Retinal pigment epithelial cell (primary cell): ENCODE measurements around the gene PDE4D.

Experiments used
- DNase-seq: peaks from one replicate; pipeline ENCODE4 v3.0.0-alpha.2; 2010; ENCODE audit warnings: low read depth
- H3K4me3 ChIP-seq: 2 replicates; pipeline ENCODE4 v1.5.1; 2011; ENCODE audit warnings: mild to moderate bottlenecking, low read length, control low read depth, moderate library complexity
- CTCF ChIP-seq: conservative IDR thresholded peaks from 2 replicates; pipeline ENCODE4 v1.5.1; 2011; ENCODE audit warnings: low read depth, low read length, control low read depth, inconsistent platforms

The PDE4D gene

GRCh38 chr5:58940446-58940845, 953.1 kb downstream of the PDE4D start:
- no peak for TF ChIP-seq CTCF
- H3K4me3 ChIP-seq = no peak overlapping the region
- peak; percentile 63 for DNase-seq

GRCh38 chr5:58939664-58940063, 953.9 kb downstream of the PDE4D start:
- no peak overlapping the region for H3K4me3 ChIP-seq
- TF ChIP-seq CTCF = no peak
- no peak for DNase-seq

DNA sequence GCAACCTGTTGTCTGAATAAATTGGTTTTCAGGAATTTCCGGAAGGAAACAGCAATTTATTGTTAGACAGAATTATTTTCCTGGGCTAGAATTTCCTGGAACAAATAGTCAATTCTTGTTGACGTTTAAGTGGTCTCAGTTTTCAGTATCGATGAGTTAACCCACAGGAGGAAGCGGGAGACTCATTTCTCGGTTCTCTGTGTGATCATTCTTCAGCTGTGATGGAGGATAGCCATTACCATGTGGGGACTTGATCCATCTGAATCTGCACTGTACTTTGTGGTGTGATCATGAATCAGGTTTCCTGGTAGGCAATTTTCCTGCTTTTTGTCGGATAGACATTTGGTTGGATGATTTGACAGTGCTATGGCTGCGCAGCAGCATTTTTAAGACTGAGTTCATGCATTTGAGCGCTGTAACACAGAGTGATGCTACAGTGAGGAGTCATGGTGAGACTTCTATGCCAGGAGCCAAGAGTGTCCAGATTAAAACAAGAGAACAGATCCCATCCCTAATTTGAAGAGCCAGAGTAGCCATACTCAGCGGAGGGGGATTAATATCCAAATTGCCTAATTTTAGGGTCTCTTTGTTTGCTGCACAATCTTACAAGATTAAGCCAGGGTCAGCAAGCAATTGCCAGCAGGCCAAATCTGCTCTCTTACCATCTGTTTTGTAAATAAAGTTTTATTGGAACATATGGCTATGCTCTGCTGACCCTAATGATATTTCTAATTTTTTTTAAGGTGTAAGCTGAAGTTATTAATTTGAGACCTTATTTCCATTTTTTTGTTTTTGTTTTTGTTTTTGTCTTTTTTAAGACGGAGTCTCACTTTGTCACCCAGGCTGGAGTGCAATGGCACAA, 954.7 kb downstream of the PDE4D start:
- DNase-seq = no peak
- TF ChIP-seq CTCF = no peak
- no peak overlapping the region for H3K4me3 ChIP-seq

DNA sequence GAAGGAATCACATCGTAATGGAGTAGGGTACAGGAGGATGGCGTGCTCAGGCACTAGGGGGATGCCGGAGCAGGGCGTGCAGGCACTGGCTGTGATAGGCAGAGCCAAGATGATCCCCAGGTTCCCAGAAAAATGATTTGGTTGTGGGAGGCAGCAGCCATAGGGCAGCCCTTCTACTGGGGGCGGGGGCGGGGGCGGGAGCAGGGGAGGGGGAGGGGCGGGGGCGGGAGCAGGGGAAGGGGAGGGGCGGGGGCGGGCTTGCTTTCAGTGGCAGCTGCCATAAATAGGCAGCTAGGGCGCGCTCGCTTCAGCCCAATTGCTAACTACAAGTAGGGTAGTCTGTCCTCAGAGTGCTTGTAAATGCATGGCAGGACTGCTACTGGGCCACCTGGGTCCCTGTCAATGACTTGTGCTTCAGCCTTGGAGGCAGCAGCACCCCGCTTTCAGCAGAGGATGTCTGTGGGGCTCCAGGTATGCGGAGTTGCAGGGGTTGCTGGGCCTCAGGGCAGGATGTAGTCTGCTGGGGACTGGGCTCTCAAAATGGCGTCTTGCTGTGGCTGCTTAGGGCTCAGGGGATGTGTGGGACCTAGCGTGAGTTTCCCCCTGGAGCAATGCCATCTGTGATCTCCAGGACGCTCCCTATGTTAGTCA, 956.4 kb downstream of the PDE4D start:
- no peak overlapping the region for H3K4me3 ChIP-seq
- no peak for TF ChIP-seq CTCF
- DNase-seq = no peak

GRCh38 chr5:58934629-58935097, 958.9 kb downstream of the PDE4D start:
- DNase-seq = no peak
- no peak overlapping the region for H3K4me3 ChIP-seq
- no peak for TF ChIP-seq CTCF

DNA sequence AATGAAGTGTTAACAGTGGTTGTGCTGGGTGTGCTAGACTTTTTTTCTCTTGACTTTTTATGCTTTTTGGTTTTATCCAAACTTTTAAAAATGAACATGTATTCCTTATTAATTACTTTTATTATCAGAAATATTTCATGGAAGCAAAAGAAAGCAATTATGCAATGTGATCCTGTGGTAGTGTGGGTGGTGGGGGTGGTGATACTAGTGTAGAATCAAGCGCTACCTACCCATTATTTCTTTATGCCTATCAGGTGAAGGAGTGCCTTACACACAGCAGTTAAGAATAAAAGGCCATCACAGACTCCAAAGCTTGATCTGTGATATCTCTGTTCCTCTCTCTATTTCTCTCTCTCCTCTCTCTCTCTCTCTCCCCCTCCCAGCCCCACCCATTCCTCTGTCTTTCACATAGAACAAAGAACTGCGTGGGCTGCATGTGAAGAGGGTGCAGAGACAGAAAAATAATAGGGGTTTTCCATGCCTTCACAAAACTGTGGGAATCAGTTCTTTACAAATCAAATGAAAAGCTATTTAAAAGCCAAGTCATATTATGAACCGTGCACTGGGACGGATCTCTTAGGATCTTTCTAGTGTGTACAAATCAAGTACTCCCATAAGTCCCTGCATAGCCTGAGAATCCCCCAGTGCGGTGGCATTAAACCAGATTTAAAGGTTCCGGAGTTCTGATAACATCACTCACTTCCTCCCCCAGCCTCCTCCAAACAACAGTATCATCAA, 959.5 kb downstream of the PDE4D start:
- no peak for DNase-seq
- TF ChIP-seq CTCF = no peak
- no peak overlapping the region for H3K4me3 ChIP-seq
